GM19395 (cell line): ENCODE results near the gene IFIT1B.
"Not testable (repeated sequence)": the region's sequence is repeated elsewhere in the genome, so short reads cannot be mapped to it uniquely, and the experiment has no call there.

Experiments
- ATAC-seq: cut with Tn5 transposase; IDR thresholded peaks from one replicate; pipeline ENCODE4 v1.9.1; 2021; ENCODE audit warnings: mild to moderate bottlenecking, moderate library complexity; ENCODE audit not compliant: unreplicated experiment

The IFIT1B gene

GRCh38 chr10:89377705-89378637 lies at the start of gene IFIT1B:
TSS of gene IFIT1B (plus strand) at chr10:89378056. CDS start at chr10:89378136, 80 bp downstream.
- no peak for ATAC-seq

- no peak for ATAC-seq
Observed at GRCh38 chr10:89329151-89329550, 48.7 kb upstream of the IFIT1B start.

- ATAC-seq, result not testable (repeated sequence)
Observed at GRCh38 chr10:89330014-89330413, 47.8 kb upstream of the IFIT1B start.

GRCh38 chr10:89330537-89331212 lies 47.2 kb upstream of the IFIT1B start:
- ATAC-seq, result no peak

GRCh38 chr10:89331487-89332122 lies 46.3 kb upstream of the IFIT1B start:
- ATAC-seq, result not testable (repeated sequence)

GRCh38 chr10:89332123-89332633 lies 45.7 kb upstream of the IFIT1B start:
- ATAC-seq, result peak; percentile 49

GRCh38 chr10:89335226-89335625 lies 42.6 kb upstream of the IFIT1B start:
- no peak for ATAC-seq

GRCh38 chr10:89336241-89336640 lies 41.6 kb upstream of the IFIT1B start:
- ATAC-seq, result no peak

- ATAC-seq, result peak; percentile 42
Observed at GRCh38 chr10:89337484-89337883, 40.4 kb upstream of the IFIT1B start.

- no peak for ATAC-seq
Observed at GRCh38 chr10:89338713-89339112, 39.1 kb upstream of the IFIT1B start.

GRCh38 chr10:89339875-89340274 lies 38.0 kb upstream of the IFIT1B start:
- ATAC-seq, result no peak

GRCh38 chr10:89341649-89342048 lies 36.2 kb upstream of the IFIT1B start:
- no peak for ATAC-seq

- ATAC-seq, result no peak
Observed at GRCh38 chr10:89342206-89342958, 35.5 kb upstream of the IFIT1B start.

GRCh38 chr10:89343089-89343767 lies 34.6 kb upstream of the IFIT1B start:
- no peak for ATAC-seq

GRCh38 chr10:89344156-89344555 lies 33.7 kb upstream of the IFIT1B start:
- no peak for ATAC-seq

- no peak for ATAC-seq
Observed at GRCh38 chr10:89345367-89346000, 32.4 kb upstream of the IFIT1B start.

- no peak for ATAC-seq
Observed at GRCh38 chr10:89346405-89347254, 31.2 kb upstream of the IFIT1B start.

- ATAC-seq, result no peak
Observed at GRCh38 chr10:89347701-89348457, 30.0 kb upstream of the IFIT1B start.
